22Rv1 (cell line): ENCODE measurements around the gene NRDC.

Source experiments
- CTCF ChIP-seq: fragments of 450-650 bp; IDR thresholded peaks from 2 replicates; pipeline ENCODE4 v1.5.1; 2017; ENCODE audit warnings: mild to moderate bottlenecking
- ZFX ChIP-seq: fragments of 450-650 bp; IDR thresholded peaks from 2 replicates; pipeline ENCODE4 v1.6.1; 2017; ENCODE audit warnings: antibody characterized with exemption, borderline replicate concordance

- TF ChIP-seq CTCF (no peak), ZFX (no peak)
Measured at GRCh38 chr1:51898090-51898734, 19.7 kb upstream of the NRDC start.
